Activated CD4-positive, alpha-beta memory T cell treated with anti-CD3 and anti-CD28 coated beads, Interleukin-2, amount 10 ng/mL, durations not matched to agents 7 days and 5 days (primary cell): ENCODE results near the gene SMYD3. TPM values are rescaled to one million over a fixed set of nuclear protein-coding genes. Genes with fewer than 3 reads are reported as not detected.

Source experiments
- CTCF ChIA-PET: fragments of 350-600 bp; sonication (Branson Sonifier 250); formaldehyde crosslinking; loops from one replicate; lab custom pipeline; 2021; ENCODE audit warnings: antibody characterized with exemption, inconsistent platforms; lab: Charles Lee
- POLR2A ChIA-PET: fragments of 350-600 bp; sonication (Branson Sonifier 250); formaldehyde crosslinking; loops from one replicate; lab custom pipeline; 2021; ENCODE audit warnings: antibody characterized with exemption; lab: Charles Lee
- DNase-seq: peaks from one replicate; pipeline ENCODE4 v3.0.0-alpha.2; 2020
- H3K27ac Mint-ChIP-seq: one replicate; pipeline ENCODE4 v1.8.0; 2021; ENCODE audit warnings: mild to moderate bottlenecking, mixed read lengths
- H3K27me3 Mint-ChIP-seq: one replicate; pipeline ENCODE4 v1.8.0; 2021; ENCODE audit warnings: mixed read lengths
- H3K36me3 Mint-ChIP-seq: one replicate; pipeline ENCODE4 v1.8.0; 2021; ENCODE audit warnings: low read depth, mixed read lengths
- H3K4me1 Mint-ChIP-seq: one replicate; pipeline ENCODE4 v1.8.0; 2021; ENCODE audit warnings: mixed read lengths
- H3K4me3 Mint-ChIP-seq: one replicate; pipeline ENCODE4 v1.8.0; 2021; ENCODE audit warnings: mild to moderate bottlenecking, mixed read lengths
- H3K9me3 Mint-ChIP-seq: one replicate; pipeline ENCODE4 v1.8.0; 2021; ENCODE audit warnings: mixed read lengths
- total RNA-seq, 2 experiments: library from RNA; stranded (reverse); gene quantifications; one replicate each; pipeline ENCODE4 v1.2.3, GENCODE V29; 2021

The SMYD3 gene
- total RNA-seq, 2 experiments from 2014 or later = 15.5 to 18.7 TPM

- Mint-ChIP-seq H3K9me3 (no peaks in the 10 kb centered on the region), H3K4me1 (no peaks in the 10 kb centered on the region)
These were observed 286.5 kb downstream of the SMYD3 start for GRCh38 chr1:246220495-246221065.

GRCh38 chr1:246219508-246220030, 287.5 kb downstream of the SMYD3 start:
- no peaks in the 10 kb centered on the region for H3K36me3 Mint-ChIP-seq
- no peak overlapping the region for H3K4me3 Mint-ChIP-seq
- H3K27me3 Mint-ChIP-seq = no peaks in the 10 kb centered on the region
- ChIA-PET CTCF (no interaction called here), POLR2A (no interaction called here)
- DNase-seq = no peak
- no peaks in the 10 kb centered on the region for H3K9me3 Mint-ChIP-seq
- H3K4me1 Mint-ChIP-seq = no peaks in the 10 kb centered on the region
- no peak overlapping the region for H3K27ac Mint-ChIP-seq

More at GRCh38 chr1:246220495-246221065, 286.5 kb downstream of the SMYD3 start:
- Mint-ChIP-seq H3K36me3 (no peaks in the 10 kb centered on the region), H3K27me3 (no peaks in the 10 kb centered on the region), H3K4me3 (no peak overlapping the region), H3K27ac (no peak overlapping the region)
- POLR2A ChIA-PET = no interaction called here
- CTCF ChIA-PET = no interaction called here
- no peak for DNase-seq

GRCh38 chr1:246218686-246219085, 288.4 kb downstream of the SMYD3 start:
- no peak overlapping the region for H3K27ac Mint-ChIP-seq
- no peaks in the 10 kb centered on the region for H3K4me1 Mint-ChIP-seq
- no peaks in the 10 kb centered on the region for H3K36me3 Mint-ChIP-seq
- CTCF ChIA-PET = no interaction called here
- H3K27me3 Mint-ChIP-seq = no peaks in the 10 kb centered on the region
- no peak overlapping the region for H3K4me3 Mint-ChIP-seq
- POLR2A ChIA-PET = no interaction called here
- no peaks in the 10 kb centered on the region for H3K9me3 Mint-ChIP-seq
- no peak for DNase-seq

GRCh38 chr1:246216906-246217305, 290.2 kb downstream of the SMYD3 start:
- Mint-ChIP-seq H3K36me3 (no peaks in the 10 kb centered on the region), H3K27ac (no peak overlapping the region), H3K4me1 (no peaks in the 10 kb centered on the region), H3K4me3 (no peak overlapping the region), H3K27me3 (no peaks in the 10 kb centered on the region), H3K9me3 (no peaks in the 10 kb centered on the region)
- DNase-seq = no peak
- ChIA-PET POLR2A (no interaction called here), CTCF (no interaction called here)

GRCh38 chr1:246215510-246215903, 291.6 kb downstream of the SMYD3 start:
- no peak for DNase-seq
- CTCF ChIA-PET = no interaction called here
- Mint-ChIP-seq H3K9me3 (no peaks in the 10 kb centered on the region), H3K4me3 (no peak overlapping the region), H3K27me3 (no peaks in the 10 kb centered on the region), H3K27ac (no peak overlapping the region), H3K36me3 (no peaks in the 10 kb centered on the region), H3K4me1 (no peaks in the 10 kb centered on the region)
- POLR2A ChIA-PET = no interaction called here

GRCh38 chr1:246214708-246215509, 292.2 kb downstream of the SMYD3 start:
- CTCF ChIA-PET = no interaction called here
- Mint-ChIP-seq H3K27me3 (no peaks in the 10 kb centered on the region), H3K36me3 (no peaks in the 10 kb centered on the region), H3K27ac (no peak overlapping the region), H3K4me1 (no peaks in the 10 kb centered on the region), H3K9me3 (no peaks in the 10 kb centered on the region), H3K4me3 (no peak overlapping the region)
- POLR2A ChIA-PET = no interaction called here
- DNase-seq = no peak

- no peaks in the 10 kb centered on the region for H3K4me1 Mint-ChIP-seq
- ChIA-PET POLR2A (no interaction called here), CTCF (no interaction called here)
- no peak overlapping the region for H3K4me3 Mint-ChIP-seq
- no peaks in the 10 kb centered on the region for H3K36me3 Mint-ChIP-seq
- H3K27ac Mint-ChIP-seq = no peak overlapping the region
- no peaks in the 10 kb centered on the region for H3K9me3 Mint-ChIP-seq
- no peaks in the 10 kb centered on the region for H3K27me3 Mint-ChIP-seq
- DNase-seq = no peak
These were observed 293.1 kb downstream of the SMYD3 start for GRCh38 chr1:246213947-246214346.

GRCh38 chr1:246213502-246213901, 293.6 kb downstream of the SMYD3 start:
- Mint-ChIP-seq H3K27me3 (no peaks in the 10 kb centered on the region), H3K27ac (no peak overlapping the region), H3K4me1 (no peaks in the 10 kb centered on the region), H3K4me3 (no peak overlapping the region), H3K36me3 (no peaks in the 10 kb centered on the region), H3K9me3 (no peaks in the 10 kb centered on the region)
- ChIA-PET POLR2A (no interaction called here), CTCF (no interaction called here)
- DNase-seq = no peak

GRCh38 chr1:246213036-246213435, 294.0 kb downstream of the SMYD3 start:
- H3K36me3 Mint-ChIP-seq = no peaks in the 10 kb centered on the region
- no peaks in the 10 kb centered on the region for H3K4me1 Mint-ChIP-seq
- POLR2A ChIA-PET = no interaction called here
- no peak for DNase-seq
- no peak overlapping the region for H3K4me3 Mint-ChIP-seq
- H3K27me3 Mint-ChIP-seq = no peaks in the 10 kb centered on the region
- H3K9me3 Mint-ChIP-seq = no peaks in the 10 kb centered on the region
- H3K27ac Mint-ChIP-seq = no peak overlapping the region
- CTCF ChIA-PET = no interaction called here

- CTCF ChIA-PET = no interaction called here
- H3K9me3 Mint-ChIP-seq = no peaks in the 10 kb centered on the region
- H3K27me3 Mint-ChIP-seq = no peaks in the 10 kb centered on the region
- no peak overlapping the region for H3K27ac Mint-ChIP-seq
- H3K36me3 Mint-ChIP-seq = no peaks in the 10 kb centered on the region
- POLR2A ChIA-PET = no interaction called here
- no peak for DNase-seq
- H3K4me3 Mint-ChIP-seq = no peak overlapping the region
- H3K4me1 Mint-ChIP-seq = no peaks in the 10 kb centered on the region
These were observed 295.1 kb downstream of the SMYD3 start for GRCh38 chr1:246212013-246212412.

- POLR2A ChIA-PET = no interaction called here
- no peaks in the 10 kb centered on the region for H3K36me3 Mint-ChIP-seq
- no peak overlapping the region for H3K27ac Mint-ChIP-seq
- no peak for DNase-seq
- no peaks in the 10 kb centered on the region for H3K27me3 Mint-ChIP-seq
- no peak overlapping the region for H3K4me3 Mint-ChIP-seq
- no peaks in the 10 kb centered on the region for H3K9me3 Mint-ChIP-seq
- no peaks in the 10 kb centered on the region for H3K4me1 Mint-ChIP-seq
- CTCF ChIA-PET = no interaction called here
These were observed 296.3 kb downstream of the SMYD3 start for GRCh38 chr1:246210756-246211155.

GRCh38 chr1:246208105-246208504, 299.0 kb downstream of the SMYD3 start:
- no peaks in the 10 kb centered on the region for H3K4me1 Mint-ChIP-seq
- H3K4me3 Mint-ChIP-seq = no peak overlapping the region
- no peaks in the 10 kb centered on the region for H3K9me3 Mint-ChIP-seq
- H3K36me3 Mint-ChIP-seq = no peaks in the 10 kb centered on the region
- DNase-seq = no peak
- CTCF ChIA-PET = interaction anchor here (1.1 kb wide), 1 partner anchor 57 kb away, joined by 3 read pairs; no protein-coding TSS in a partner anchor
- POLR2A ChIA-PET = no interaction called here
- no peak overlapping the region for H3K27ac Mint-ChIP-seq
- H3K27me3 Mint-ChIP-seq = no peaks in the 10 kb centered on the region

GRCh38 chr1:246203180-246203579, 303.9 kb downstream of the SMYD3 start:
- no peaks in the 10 kb centered on the region for H3K4me1 Mint-ChIP-seq
- no peaks in the 10 kb centered on the region for H3K9me3 Mint-ChIP-seq
- no peaks in the 10 kb centered on the region for H3K36me3 Mint-ChIP-seq
- ChIA-PET CTCF (no interaction called here), POLR2A (no interaction called here)
- no peaks in the 10 kb centered on the region for H3K27me3 Mint-ChIP-seq
- no peak overlapping the region for H3K27ac Mint-ChIP-seq
- H3K4me3 Mint-ChIP-seq = no peak overlapping the region
- no peak for DNase-seq

GRCh38 chr1:246200738-246201137, 306.3 kb downstream of the SMYD3 start:
- POLR2A ChIA-PET = no interaction called here
- Mint-ChIP-seq H3K27me3 (no peaks in the 10 kb centered on the region), H3K36me3 (no peaks in the 10 kb centered on the region)

More at GRCh38 chr1:246200738-246201137, 306.3 kb downstream of the SMYD3 start:
- Mint-ChIP-seq H3K4me3 (no peak overlapping the region), H3K9me3 (no peaks in the 10 kb centered on the region), H3K27ac (no peak overlapping the region), H3K4me1 (no peaks in the 10 kb centered on the region)
- DNase-seq = no peak
- CTCF ChIA-PET = no interaction called here
